Frontal cortex (tissue), 4 donors: ENCODE results near the gene F10. TPM values are rescaled to one million over a fixed set of nuclear protein-coding genes. Genes with fewer than 3 reads are reported as not detected.

Source experiments
- DNase-seq, 2 donors: peaks; one replicate each; pipeline ENCODE4 v3.0.0; 2012; ENCODE audit warnings: low spot score in 2 of 2
- FAIRE-seq: peaks from 2 replicates; lab custom pipeline; 2012; peaks lifted over from hg19 to GRCh38; lab: Jason Lieb, UNC
- total RNA-seq: library from RNA; depleted of rRNA; stranded (reverse); fragments of >200 nt; gene quantifications from one replicate; pipeline ENCODE4 v1.2.3, GENCODE V29; 2014
- donor health status: control.
- donor health status: control.
- donor health status: control.

Gene F10
- total RNA-seq, 1 donor from 2014 or later: 0.82 TPM

GRCh38 chr13:113147206-113147605, 24.6 kb downstream of the F10 start:
- DNase-seq: no peak
- FAIRE-seq: no peak

DNA sequence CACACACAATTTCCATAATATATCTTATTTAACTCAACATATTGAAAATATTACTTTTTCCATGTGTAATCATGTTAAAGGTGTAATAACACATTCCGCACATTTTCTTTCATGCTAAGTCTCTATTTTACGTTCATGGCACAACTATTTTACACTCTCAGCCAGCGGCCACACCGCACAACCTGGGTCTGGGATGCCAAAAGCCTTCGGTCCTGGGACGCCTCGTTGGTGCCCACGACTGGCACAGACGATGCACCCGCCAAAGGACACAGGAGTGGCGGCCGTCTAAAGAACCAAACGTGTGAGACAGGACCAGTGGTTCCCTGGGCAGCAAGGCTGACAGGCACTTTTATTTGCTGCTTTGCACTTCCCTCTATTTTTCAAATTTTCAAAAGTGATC, 25.8 kb downstream of the F10 start:
- FAIRE-seq (no peak), DNase-seq (no peak)

DNA sequence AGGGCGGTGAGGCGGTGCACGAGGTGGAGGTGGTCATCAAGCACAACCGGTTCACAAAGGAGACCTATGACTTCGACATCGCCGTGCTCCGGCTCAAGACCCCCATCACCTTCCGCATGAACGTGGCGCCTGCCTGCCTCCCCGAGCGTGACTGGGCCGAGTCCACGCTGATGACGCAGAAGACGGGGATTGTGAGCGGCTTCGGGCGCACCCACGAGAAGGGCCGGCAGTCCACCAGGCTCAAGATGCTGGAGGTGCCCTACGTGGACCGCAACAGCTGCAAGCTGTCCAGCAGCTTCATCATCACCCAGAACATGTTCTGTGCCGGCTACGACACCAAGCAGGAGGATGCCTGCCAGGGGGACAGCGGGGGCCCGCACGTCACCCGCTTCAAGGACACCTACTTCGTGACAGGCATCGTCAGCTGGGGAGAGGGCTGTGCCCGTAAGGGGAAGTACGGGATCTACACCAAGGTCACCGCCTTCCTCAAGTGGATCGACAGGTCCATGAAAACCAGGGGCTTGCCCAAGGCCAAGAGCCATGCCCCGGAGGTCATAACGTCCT, 26.4 kb downstream of the F10 start:
- no peak for FAIRE-seq
- no peak for DNase-seq

DNA sequence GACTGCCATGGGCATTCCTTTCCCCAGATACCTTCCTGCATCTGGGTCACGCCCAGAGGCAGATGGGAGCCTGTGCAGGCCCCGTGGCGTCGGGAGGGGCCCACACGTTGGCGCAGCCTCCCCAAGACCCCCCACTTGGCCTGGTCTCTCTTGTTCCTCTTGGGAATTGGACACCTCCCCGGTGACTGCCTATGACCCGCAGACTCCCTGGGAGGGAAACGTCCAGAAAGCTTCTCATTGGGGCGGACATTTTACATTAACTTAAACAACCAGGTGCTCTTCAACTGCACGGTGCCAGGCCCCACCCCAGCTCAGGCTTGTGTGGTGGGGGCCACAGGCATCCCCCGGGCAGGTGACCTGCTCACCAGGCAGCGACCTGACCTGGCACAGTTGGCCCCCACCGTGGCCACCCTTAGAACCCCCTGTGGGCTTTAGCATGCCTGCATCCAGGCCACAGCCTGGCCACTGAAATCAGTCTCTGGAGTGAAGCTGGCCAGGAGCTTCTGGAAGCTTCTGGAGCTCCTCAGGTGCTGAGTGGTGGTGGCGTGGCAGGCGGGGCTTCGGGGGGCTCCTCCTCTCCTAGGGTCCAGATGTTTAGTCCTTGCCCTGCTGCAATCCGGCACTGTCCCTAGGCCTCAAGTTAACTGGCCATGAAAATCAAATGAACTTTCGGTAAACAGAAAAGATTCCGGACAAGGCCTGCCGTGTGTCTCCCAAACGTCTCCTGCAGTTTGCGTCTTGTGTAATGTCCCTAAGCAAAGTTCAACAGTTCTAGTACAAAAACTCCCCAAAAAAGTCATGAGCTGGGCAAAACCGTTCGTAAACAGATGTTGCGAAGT, 27.3 kb downstream of the F10 start:
- DNase-seq (no peak), FAIRE-seq (no peak)

DNA sequence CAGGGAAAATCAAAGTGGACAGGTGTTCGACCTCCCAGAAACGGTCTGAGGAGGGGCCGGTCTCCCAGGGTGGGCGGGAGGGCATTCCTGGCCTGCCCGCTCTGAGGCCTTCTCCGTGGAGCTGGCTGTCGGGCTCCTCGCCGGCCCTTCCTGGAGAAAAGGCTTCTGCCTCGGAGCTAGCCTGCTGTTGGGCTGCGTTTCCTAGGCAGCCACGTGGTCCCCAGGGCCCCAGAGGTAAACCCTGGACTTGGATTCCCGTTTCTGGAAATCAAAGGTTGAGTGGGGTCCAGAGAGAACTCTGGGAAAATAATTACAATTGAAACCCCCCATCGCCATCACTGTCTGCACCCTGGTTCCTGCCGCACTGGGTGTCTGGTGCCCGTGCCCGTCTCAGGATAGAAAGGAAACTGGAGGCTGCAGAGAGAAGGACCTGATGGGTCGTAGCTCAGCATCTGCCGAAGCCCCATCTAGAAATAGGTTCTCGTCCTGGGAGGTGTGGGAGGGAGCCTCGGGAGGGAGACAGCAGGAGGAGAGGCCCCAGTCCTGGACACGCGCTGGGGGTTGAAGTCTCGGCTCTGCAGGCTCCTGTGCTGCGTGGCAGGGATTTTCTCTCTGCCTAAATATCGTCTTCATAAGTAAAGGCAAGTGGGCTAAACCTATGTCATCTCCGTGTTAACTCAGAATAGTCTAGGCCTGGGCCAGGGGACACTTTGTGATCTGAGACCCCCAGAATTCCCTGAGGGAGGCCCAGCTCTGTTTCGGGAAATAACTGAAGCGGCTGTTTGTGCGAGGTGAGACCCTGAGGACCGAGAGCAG, 28.2 kb downstream of the F10 start:
- FAIRE-seq: no peak
- no peak for DNase-seq

DNA sequence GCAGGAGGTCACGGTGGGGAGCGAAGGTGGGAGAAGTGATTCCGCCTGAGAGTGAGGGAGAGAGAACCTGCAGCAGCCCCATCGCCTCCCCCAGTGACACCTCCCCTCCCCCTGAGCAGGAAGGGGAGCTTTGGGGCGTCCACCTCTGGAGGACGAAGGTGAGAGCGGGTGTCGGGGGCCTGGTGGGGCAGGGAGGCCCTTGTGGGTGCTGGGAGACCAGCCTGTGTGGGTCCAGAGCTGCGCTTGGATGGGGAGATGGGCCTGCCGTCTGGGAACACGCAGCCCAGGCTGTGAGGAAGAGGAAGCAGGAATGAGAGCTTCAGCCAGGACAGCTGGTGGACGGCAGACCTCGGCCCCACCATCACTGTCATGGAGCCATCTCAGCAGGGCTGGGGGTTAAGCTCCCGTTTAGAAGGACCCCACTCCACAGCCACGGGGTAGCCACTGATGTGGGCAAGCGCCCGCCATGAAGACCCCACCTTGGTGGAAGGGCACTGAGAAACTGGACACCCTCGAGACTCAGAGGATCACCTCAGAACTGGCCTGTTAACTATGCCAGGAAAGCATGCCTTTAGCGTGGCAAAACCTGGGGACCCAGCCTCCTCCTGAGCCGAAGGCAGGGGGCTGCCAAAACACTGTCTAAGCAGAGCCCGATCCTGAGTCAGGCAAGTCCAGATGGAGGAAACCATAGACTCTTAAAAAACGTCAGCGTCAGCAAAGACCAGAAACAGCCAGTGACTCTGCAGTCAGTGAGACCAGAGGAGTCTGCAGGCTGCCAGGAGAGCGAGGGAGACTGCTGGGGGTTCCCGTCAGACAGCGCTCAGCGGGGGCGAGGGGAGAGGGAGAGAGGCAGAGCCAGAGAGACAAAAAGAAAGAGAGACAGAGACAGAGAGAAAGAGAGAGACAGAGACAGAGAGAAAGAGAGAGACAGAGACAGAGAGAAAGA, 29.4 kb downstream of the F10 start:
- FAIRE-seq (no peak), DNase-seq (peak in 1 of 2 donors; percentile 49)

DNA sequence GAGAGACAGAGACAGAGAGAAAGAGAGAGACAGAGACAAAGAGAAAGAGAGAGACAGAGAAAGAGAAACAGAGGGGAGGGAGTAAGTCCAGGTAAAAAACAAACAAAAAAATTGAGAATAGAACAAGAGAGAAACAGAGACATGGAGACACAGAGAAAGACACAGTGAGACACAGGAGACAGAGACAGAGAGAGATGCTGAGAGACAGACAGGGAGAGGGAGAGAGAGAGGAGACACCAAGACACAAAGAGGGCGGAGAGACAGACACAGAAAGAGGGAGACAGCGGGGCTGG, 30.0 kb downstream of the F10 start:
- FAIRE-seq (no peak), DNase-seq (no peak)

DNA sequence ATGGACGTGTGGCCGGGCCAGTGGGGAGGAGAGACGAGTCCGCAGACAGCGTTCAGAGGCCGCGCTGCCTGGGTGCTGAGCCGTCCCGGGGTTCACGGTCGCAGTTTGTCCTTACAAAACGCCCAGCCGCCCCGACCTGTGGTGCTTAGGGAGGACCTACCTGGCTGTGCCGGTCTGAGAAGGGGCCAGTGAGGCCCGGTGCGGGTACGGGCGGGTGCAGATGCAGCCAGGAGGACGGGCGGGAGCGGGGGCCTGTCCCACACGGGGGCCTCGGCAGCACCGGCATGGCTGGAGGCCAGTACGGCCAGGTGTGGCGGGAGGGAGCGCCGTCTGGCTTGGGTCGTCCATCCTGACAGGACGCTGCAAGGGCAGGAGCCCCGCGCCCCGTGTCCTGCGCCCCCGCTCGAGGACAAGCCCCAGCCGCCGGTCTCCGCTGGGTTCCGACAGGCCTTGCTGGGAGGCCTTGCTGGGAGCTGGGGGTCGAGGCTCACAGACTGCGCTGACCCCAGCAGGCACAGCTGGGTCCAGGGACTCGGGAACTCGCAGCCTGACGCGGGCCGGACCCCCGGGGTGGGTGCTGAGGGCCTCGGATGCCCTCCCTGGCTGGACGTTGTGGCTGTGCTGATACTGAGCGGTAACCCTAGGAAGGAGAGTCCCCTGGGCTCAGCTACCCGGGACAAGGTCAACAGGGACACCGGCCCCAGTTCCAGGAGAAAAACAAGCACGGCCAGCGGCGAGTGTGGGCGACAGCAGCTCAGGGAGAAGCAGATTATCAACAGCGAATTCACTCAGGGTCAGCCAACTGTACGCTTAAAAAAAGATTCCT, 30.6 kb downstream of the F10 start:
- FAIRE-seq: no peak
- peak in 1 of 2 donors; percentile 48 for DNase-seq

DNA sequence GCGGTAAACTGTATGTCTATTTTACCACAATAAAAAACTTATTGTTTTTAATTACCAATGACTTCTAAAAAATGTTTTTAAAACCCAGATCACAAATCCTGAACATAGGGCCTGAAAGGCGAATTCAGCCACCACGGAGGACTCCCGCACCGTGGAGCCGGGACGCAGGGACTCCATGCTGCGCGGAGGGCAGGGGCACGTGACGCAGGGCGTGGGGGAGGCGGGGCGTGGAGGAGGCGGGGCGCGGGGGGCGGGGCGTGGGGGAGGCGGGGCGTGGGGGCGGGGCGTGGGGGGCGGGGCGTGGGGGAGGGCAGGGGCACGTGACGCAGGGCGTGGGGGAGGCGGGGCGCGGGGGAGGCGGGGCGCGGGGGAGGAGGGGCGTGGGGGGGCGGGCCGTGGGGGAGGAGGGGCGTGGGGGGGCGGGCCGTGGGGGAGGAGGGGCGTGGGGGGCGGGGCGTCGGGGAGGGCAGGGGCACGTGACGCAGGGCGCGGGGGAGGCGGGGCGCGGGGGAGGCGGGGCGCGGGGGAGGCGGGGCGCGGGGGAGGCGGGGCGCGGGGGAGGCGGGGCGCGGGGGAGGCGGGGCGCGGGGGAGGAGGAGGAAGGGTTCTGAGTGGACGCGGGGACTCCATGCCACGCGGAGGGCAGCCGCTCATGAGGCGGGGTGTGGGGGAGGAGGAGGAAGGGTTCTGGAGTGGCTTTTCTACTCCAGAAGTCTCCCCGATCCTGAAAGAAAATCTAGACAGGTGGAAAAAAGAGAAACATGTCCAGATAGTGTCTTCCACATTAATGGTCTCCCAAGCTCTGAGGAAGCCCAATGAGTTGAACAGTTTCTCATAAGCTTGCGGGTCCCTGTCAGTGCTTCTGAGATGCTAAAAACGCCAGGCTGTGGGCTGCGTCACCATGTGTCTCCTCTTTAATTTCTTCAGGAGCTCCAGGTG, 31.5 kb downstream of the F10 start:
- DNase-seq (peak; percentile 84 to 93), FAIRE-seq (no peak)

DNA sequence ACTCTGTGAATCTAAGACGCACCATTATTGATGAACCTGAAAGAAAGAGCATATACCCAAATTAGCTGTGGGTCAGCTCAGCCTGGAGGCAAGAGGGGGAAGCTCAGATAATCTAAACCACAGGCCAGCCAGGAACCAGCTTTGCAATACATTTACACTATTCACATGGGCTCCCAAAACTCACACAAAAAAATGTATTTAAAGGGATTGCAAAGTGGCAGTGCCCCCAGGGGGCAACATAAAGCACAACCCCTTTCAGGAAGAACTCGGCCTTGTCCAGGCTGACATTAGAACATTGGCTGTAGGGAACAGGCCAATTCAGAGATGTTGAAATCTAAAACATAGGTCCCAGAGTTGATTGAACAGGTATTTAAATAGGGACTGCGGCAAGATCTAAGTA, 32.6 kb downstream of the F10 start:
- FAIRE-seq: no peak
- no peak for DNase-seq

DNA sequence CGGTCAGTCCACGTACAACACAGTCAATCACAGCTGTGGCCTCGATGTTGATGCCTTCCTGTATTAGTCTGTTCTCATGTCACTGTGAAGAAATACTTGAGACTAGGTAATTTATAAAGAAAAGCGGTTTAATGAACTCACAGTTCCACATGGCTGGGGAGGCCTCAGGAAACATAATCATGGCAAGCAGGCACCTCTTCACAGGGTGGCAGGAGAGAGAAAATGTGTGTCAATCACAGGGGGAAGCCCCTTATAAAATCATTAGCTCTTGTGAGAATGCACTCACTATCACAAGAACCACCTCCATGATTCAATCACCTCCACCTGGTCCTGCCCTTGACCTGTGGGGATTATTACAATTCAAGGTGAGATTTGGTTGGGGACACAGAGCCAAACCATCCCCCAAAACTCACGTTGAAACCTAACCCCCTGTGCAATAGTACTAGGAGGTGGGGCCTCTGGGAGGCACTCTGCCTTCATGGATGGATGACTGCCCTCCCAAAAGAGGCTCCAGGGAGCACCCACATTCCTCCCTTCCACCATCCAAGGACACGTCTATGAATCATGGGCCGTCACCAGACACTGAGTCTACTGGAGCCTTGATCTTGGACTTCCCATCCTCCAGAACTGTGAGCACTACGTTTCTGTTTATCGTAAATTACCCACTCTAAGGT, 33.5 kb downstream of the F10 start:
- FAIRE-seq: no peak
- DNase-seq: no peak

- FAIRE-seq: no peak
Observed at GRCh38 chr13:113157206-113157928, 34.8 kb downstream of the F10 start.

DNA sequence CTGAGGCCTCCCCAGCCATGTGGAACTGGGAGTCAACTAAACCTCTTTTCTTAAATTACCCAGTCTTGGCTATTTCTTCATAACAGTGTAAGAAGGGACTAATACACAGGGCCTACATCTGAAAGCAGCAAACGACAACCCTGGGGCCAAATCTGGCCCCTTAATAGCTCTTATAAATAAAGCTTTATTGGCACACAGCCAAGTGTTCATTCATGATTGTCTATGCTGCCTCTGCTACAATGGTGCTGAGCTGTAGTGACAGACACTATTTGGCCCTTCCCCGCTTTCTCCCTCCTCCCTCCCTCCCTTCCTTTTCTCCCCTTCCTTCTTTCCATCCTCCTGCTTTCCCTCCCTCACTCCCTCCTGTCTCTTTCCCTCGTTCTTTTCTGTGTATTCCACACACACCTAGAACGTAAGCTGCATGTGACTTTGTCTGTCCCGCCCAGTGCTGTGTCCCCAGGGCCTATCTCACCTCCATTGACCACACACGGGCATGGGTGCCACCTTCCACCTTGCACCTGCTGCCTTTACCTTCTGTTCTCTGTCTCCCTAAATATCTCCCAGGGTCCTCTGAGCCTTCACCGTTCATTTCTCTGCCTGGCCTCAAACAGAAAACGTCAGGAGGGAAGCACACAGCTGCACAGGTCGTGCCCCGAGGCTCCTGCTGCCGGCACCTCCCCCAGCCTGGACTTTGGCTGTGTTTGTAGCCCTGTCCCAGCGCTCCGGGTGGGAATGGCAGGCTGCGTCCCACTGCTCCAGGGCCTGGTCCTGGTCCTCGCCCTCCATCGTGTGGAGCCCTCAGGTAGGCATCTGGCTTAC, 35.5 kb downstream of the F10 start, which contains the start of gene PROZ:
TSS of gene PROZ (plus strand) at position 720 of the 819 bp plus-strand sequence. CDS start at position 733, 13 bp downstream.
- FAIRE-seq (no peak), DNase-seq (no peak)

More at GRCh38 chr13:113157206-113157928, 34.8 kb downstream of the F10 start:
- no peak for DNase-seq

DNA sequence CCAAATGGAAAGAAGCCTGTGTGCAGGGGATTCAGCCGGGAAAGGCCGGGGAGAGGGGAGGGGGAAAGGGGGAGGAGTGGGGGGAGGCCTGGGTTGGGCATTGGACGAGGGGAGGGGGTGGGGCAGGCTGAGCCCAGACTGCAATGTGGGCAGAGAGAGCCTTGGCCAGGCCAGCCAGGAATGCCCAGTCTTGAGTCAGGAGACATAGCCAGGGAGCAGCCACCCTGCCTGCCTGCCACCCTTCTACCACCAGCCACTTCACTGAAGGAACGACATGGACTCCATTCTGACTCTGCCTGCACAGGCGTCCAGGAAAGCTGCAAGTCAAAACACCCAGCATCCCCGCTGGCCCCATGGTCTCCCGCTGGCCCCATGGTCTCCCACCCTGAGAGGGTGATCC, 36.3 kb downstream of the F10 start:
- DNase-seq (no peak), FAIRE-seq (no peak)

DNA sequence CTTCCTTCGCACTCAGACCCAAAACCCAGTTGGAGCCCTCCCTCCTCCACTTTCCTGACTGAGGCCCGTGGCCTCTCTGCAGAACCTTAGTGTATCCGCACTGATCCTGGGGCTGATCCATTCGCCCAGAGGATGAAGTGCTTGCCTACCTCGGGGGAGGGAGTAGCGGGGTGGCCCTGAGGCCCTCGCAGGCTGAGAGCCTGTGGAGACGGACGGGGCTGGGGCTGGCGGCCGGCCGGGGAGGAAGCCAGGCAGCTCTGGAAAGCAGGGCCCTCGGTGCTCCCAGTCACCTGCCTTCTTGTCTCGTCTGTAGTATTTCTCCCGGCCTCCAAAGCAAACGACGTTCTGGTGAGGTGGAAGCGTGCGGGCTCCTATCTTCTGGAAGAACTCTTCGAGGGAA, 37.1 kb downstream of the F10 start:
- FAIRE-seq (no peak), DNase-seq (no peak)

GRCh38 chr13:113160983-113161382, 38.4 kb downstream of the F10 start:
- FAIRE-seq (no peak), DNase-seq (no peak)
